PFSK-1 (cell line): ENCODE measurements around the gene L3MBTL4.

Source experiments
- FOXP2 ChIP-seq: optimal IDR thresholded peaks from 2 replicates; pipeline ENCODE3; 2011; ENCODE audit warnings: borderline replicate concordance, control low read depth, inconsistent platforms; ENCODE audit not compliant: insufficient read depth; ENCODE audit errors: extremely low read length, extremely low read depth
- POLR2AphosphoS5 ChIP-seq: IDR thresholded peaks from 2 replicates; pipeline ENCODE4 v1.6.1; 2012; ENCODE audit warnings: low read depth, mild to moderate bottlenecking, control low read depth, low read length, moderate library complexity
- REST ChIP-seq, 2 experiments: IDR thresholded peaks; 2 replicates each; pipeline versions ENCODE4 v1.6.1 to v1.8.0; 2011 to 2012; ENCODE audit warnings: low read depth in 2 of 2, low read length in 2 of 2, control low read depth in 1 of 2, inconsistent platforms in 1 of 2, mild to moderate bottlenecking in 1 of 2, moderate library complexity in 1 of 2; ENCODE audit not compliant: insufficient read depth in 1 of 2
- SIN3A ChIP-seq: IDR thresholded peaks from 2 replicates; pipeline ENCODE4 v1.6.1; 2012; ENCODE audit warnings: mild to moderate bottlenecking, low read length, moderate library complexity, borderline replicate concordance; ENCODE audit not compliant: insufficient read depth
- TAF1 ChIP-seq: IDR thresholded peaks from 2 replicates; pipeline ENCODE4 v1.6.1; 2012; ENCODE audit warnings: low read length, control low read depth, borderline replicate concordance; ENCODE audit not compliant: insufficient read depth

- TF ChIP-seq TAF1 (no peak), POLR2AphosphoS5 (no peak), FOXP2 (no peak), SIN3A (no peak), REST (IDR thresholded peaks at IDR 0.05; ENCODE audit: insufficient read depth in 1 of 2, low read depth in 2 of 2, low read length in 2 of 2) (no peak)
Observed at GRCh38 chr18:6145645-6146306, 268.9 kb downstream of the L3MBTL4 start.
